Endothelial cell of umbilical vein (primary cell): Measurements from ENCODE around the gene AGT. TPM values are rescaled to one million over a fixed set of nuclear protein-coding genes. Genes with fewer than 3 reads are reported as not detected.

ENCODE experiments used
- BruUV-seq: library from RNA; stranded (reverse); fragments of 400-500 nt; replicated peaks from 2 replicates; lab custom pipeline; 2021; lab: Mats Ljungman, UMichigan
- CTCF ChIA-PET: fragments of 300-600, 350-600 bp; sonication (Branson Sonifier 250); formaldehyde crosslinking; loops from one replicate; lab custom pipeline; 2021; ENCODE audit warnings: antibody characterized with exemption, inconsistent platforms; lab: Charles Lee
- POLR2A ChIA-PET: fragments of 300-600, 350-600 bp; sonication (Branson Sonifier 250); formaldehyde crosslinking; loops from one replicate; lab custom pipeline; 2021; ENCODE audit warnings: antibody characterized with exemption, inconsistent platforms; lab: Charles Lee
- DNase-seq: peaks from one replicate; pipeline ENCODE4 v3.0.0-alpha.2; 2011; ENCODE audit warnings: low read depth, low spot score
- FAIRE-seq: peaks from 2 replicates; lab custom pipeline; 2011; peaks lifted over from hg19 to GRCh38; lab: Jason Lieb, UNC
- H2AFZ ChIP-seq: 2 replicates; pipeline ENCODE4 v1.6.0; 2012; ENCODE audit warnings: low read depth, low read length, control low read depth, inconsistent platforms
- H3K27ac ChIP-seq: 2 replicates; pipeline ENCODE4 v1.5.1; 2011; ENCODE audit warnings: low read depth, mild to moderate bottlenecking, control low read depth, low read length, moderate library complexity; ENCODE audit not compliant: insufficient read depth
- H3K27me3 ChIP-seq, 2 experiments: 2 replicates each; pipeline versions ENCODE4 v1.6.0 to v1.6.1; 2011; ENCODE audit warnings: low read length in 2 of 2, mixed read lengths in 1 of 2; ENCODE audit not compliant: control insufficient read depth in 2 of 2, insufficient read depth in 2 of 2
- H3K36me3 ChIP-seq, 2 experiments: 2 replicates in 1 of 2; 3 replicates in 1 of 2; pipeline ENCODE4 v1.5.1; 2011; ENCODE audit warnings: low read length in 2 of 2, mild to moderate bottlenecking in 1 of 2, moderate library complexity in 1 of 2; ENCODE audit not compliant: control insufficient read depth in 2 of 2, insufficient read depth in 2 of 2; ENCODE audit errors: extremely low read depth in 1 of 2
- H3K4me1 ChIP-seq: 3 replicates; pipeline ENCODE4 v1.5.1; 2011; ENCODE audit warnings: mild to moderate bottlenecking, low read length; ENCODE audit not compliant: control insufficient read depth, insufficient read depth; ENCODE audit errors: extremely low read depth
- H3K4me2 ChIP-seq: 2 replicates; pipeline ENCODE4 v1.6.1; 2011; ENCODE audit warnings: low read length, control low read depth, mixed read lengths; ENCODE audit not compliant: insufficient read depth
- H3K4me3 ChIP-seq, 3 experiments: fragments of 200-600 bp in 1 of 3; sonication (generic), shearing (Covaris generic) in 1 of 3; replicated peaks in 1 of 3; 2 replicates each; pipeline ENCODE4 v1.5.1; 2011 to 2016; ENCODE audit warnings: control low read depth in 3 of 3, low read length in 3 of 3, mild to moderate bottlenecking in 2 of 3, inconsistent platforms in 1 of 3, low read depth in 1 of 3, moderate library complexity in 1 of 3; ENCODE audit not compliant: insufficient read depth in 1 of 3
- H3K79me2 ChIP-seq: 2 replicates; pipeline ENCODE4 v1.6.0; 2012; ENCODE audit warnings: low read length, inconsistent platforms; ENCODE audit not compliant: control insufficient read depth, insufficient read depth
- H3K9ac ChIP-seq: replicated peaks from 2 replicates; pipeline ENCODE3; 2011; ENCODE audit warnings: low read length, control low read depth; ENCODE audit not compliant: insufficient read depth; ENCODE audit errors: extremely low read depth
- H3K9me1 ChIP-seq: replicated peaks from 3 replicates; pipeline ENCODE4 v1.6.0; 2011; ENCODE audit warnings: mild to moderate bottlenecking, low read length; ENCODE audit not compliant: control insufficient read depth, insufficient read depth; ENCODE audit errors: extremely low read depth
- H3K9me3 ChIP-seq: replicated peaks from 2 replicates; pipeline ENCODE4 v1.5.1; 2012; ENCODE audit warnings: low read length, inconsistent platforms; ENCODE audit not compliant: control insufficient read depth, insufficient read depth
- H4K20me1 ChIP-seq: replicated peaks from 2 replicates; pipeline ENCODE3; 2011; ENCODE audit warnings: mild to moderate bottlenecking, low read length; ENCODE audit not compliant: control insufficient read depth, insufficient read depth; ENCODE audit errors: extremely low read depth
- CTCF ChIP-seq, 2 donors: IDR thresholded peaks; 1 replicate in 1 of 2; 2 replicates in 1 of 2; pipeline ENCODE4 v1.5.1; 2011; ENCODE audit warnings: low read length in 2 of 2, mild to moderate bottlenecking in 2 of 2, moderate library complexity in 2 of 2, control low read depth in 1 of 2, inconsistent platforms in 1 of 2, low read depth in 1 of 2; ENCODE audit not compliant: insufficient read depth in 1 of 2; ENCODE audit errors: extremely low read depth in 1 of 2
- EZH2 ChIP-seq: IDR thresholded peaks from 2 replicates; pipeline ENCODE4 v1.6.1; 2012; ENCODE audit warnings: borderline replicate concordance, low read depth, mild to moderate bottlenecking, moderate library complexity, low read length, inconsistent platforms; ENCODE audit not compliant: severe bottlenecking
- FOS ChIP-seq: IDR thresholded peaks from 2 replicates; pipeline ENCODE4 v1.6.1; 2011; ENCODE audit warnings: mild to moderate bottlenecking, low read length, moderate library complexity, borderline replicate concordance; ENCODE audit not compliant: insufficient read depth
- GATA2 ChIP-seq: IDR thresholded peaks from 2 replicates; pipeline ENCODE4 v1.7.0; 2011; ENCODE audit warnings: low read depth, mild to moderate bottlenecking, moderate library complexity, mixed read lengths, low read length; ENCODE audit not compliant: insufficient read length, insufficient read depth
- JUN ChIP-seq: IDR thresholded peaks from 2 replicates; pipeline ENCODE4 v1.6.1; 2011; ENCODE audit warnings: borderline replicate concordance, low read depth; ENCODE audit not compliant: insufficient read length, insufficient read depth
- MAX ChIP-seq: IDR thresholded peaks from 2 replicates; pipeline ENCODE4 v1.6.1; 2011; ENCODE audit not compliant: insufficient read depth, insufficient read length
- MYC ChIP-seq: IDR thresholded peaks from one replicate; pipeline ENCODE4 v1.6.1; 2011; ENCODE audit warnings: mild to moderate bottlenecking, low read depth, low read length
- POLR2A ChIP-seq: IDR thresholded peaks from 2 replicates; pipeline ENCODE4 v1.6.1; 2012; ENCODE audit warnings: low read depth, mild to moderate bottlenecking, control low read depth, low read length
- POLR2AphosphoS5 ChIP-seq: IDR thresholded peaks from 2 replicates; pipeline ENCODE4 v1.6.1; 2012; ENCODE audit warnings: low read depth, mild to moderate bottlenecking, control low read depth, low read length, moderate library complexity; ENCODE audit not compliant: insufficient read depth
- dilution Hi-C: fragments of 300-500 bp; cut with MboI; formaldehyde crosslinking; loops from one replicate; pipeline ENCODE4 v1.15.0; 2019; ENCODE audit warnings: low sequenced_read_pairs; ENCODE audit not compliant: extremely low pct_ligation_motif_present
- intact Hi-C: fragments of 100-400 bp; cut with micrococcal nuclease; formaldehyde crosslinking; loops from one replicate; pipeline ENCODE4 v1.10.0; 2022
- polyA plus RNA-seq, 4 experiments: library from polyadenylated mRNA; depleted of rRNA in 3 of 4; stranded (reverse) in 3 of 4; unstranded in 1 of 4; fragments of >200 nt; gene quantifications; 2 replicates each; pipeline versions ENCODE4 v1.2.1 to v1.2.3, GENCODE V29; 2011 to 2012; ENCODE audit warnings: missing spikeins in 1 of 4
- total RNA-seq: library from RNA; stranded (reverse); gene quantifications from 2 replicates; pipeline ENCODE4 v1.2.3, GENCODE V29; 2021

Gene AGT
- total and polyA plus RNA-seq, 2 donors (not counting 3 experiments of a cell fraction or from before 2014, with no cell fraction given): not detected

DNA sequence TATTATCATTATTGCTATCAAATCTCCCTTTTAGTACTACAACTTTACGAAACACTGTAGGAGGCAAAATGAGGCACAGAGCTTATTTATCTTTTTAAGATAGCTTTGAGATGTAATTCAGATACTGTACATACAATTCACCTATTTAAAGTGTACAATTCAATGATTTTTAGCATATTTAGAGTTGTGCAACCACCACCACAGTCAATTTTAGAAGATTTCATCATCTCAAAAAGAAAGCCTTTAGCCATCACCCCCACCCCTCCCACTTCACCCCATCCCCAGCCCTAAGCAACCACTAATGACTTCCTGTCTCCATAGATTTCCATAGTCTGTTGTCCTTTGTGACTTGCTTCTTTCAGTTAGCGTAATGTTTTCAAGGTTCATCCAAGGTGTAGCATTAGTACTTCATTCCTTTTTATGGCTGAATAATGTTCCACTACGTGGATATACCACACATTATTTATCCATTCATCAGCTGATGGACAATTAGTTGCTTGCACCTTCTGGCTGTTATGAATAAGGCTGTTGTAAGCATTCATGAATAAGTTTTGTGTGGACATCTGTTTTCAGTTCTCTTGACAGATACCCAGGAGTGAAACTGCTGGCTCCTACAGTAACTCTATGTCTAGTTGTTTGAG is 23.8 kb upstream of the AGT start:
- FAIRE-seq (no peak), DNase-seq (no peak)
- H3K9me3 ChIP-seq: no peaks in the 10 kb centered on the region
- POLR2A ChIA-PET: no interaction called here
- dilution Hi-C loops: no loop called here
- CTCF ChIA-PET: no interaction called here
- H3K4me3 ChIP-seq: no peak overlapping the region
- H3K4me1 ChIP-seq: no peaks in the 10 kb centered on the region
- H3K79me2 ChIP-seq: no peaks in the 10 kb centered on the region
- BruUV-seq: no TSS peak
- no peaks in the 10 kb centered on the region for H3K9me1 ChIP-seq
- no peaks in the 10 kb centered on the region for H4K20me1 ChIP-seq
- TF ChIP-seq MAX (no peak), FOS (no peak), GATA2 (no peak), EZH2 (no peak), POLR2A (no peak), JUN (no peak), CTCF (IDR thresholded peaks at IDR 0.05; ENCODE audit: extremely low read depth in 1 of 2, insufficient read depth in 1 of 2, low read depth in 1 of 2, low read length in 2 of 2) (no peak), MYC (no peak), POLR2AphosphoS5 (no peak)
- no peak overlapping the region for H3K9ac ChIP-seq
- intact Hi-C loops: no loop called here
- no peak overlapping the region for H2AFZ ChIP-seq
- H3K27me3 ChIP-seq: no peaks in the 10 kb centered on the region
- no peaks in the 10 kb centered on the region for H3K36me3 ChIP-seq
- no peak overlapping the region for H3K27ac ChIP-seq
- H3K4me2 ChIP-seq: no peak overlapping the region
